B cell (primary cell): ENCODE data around the gene POLR1C.

ENCODE experiments used
- EZH2 ChIP-seq: IDR thresholded peaks from 2 replicates; pipeline ENCODE4 v1.6.1; 2012; ENCODE audit warnings: borderline replicate concordance, low read depth, mild to moderate bottlenecking, moderate library complexity, low read length; ENCODE audit not compliant: insufficient read depth, poor library complexity, severe bottlenecking
- TF ChIP-seq, protein P1 (sequence below): fragments of 200-600 bp; IDR thresholded peaks from one replicate; pipeline ENCODE4 v1.8.0; 2022; ENCODE audit warnings: antibody characterized with exemption, mild to moderate bottlenecking

DNA sequence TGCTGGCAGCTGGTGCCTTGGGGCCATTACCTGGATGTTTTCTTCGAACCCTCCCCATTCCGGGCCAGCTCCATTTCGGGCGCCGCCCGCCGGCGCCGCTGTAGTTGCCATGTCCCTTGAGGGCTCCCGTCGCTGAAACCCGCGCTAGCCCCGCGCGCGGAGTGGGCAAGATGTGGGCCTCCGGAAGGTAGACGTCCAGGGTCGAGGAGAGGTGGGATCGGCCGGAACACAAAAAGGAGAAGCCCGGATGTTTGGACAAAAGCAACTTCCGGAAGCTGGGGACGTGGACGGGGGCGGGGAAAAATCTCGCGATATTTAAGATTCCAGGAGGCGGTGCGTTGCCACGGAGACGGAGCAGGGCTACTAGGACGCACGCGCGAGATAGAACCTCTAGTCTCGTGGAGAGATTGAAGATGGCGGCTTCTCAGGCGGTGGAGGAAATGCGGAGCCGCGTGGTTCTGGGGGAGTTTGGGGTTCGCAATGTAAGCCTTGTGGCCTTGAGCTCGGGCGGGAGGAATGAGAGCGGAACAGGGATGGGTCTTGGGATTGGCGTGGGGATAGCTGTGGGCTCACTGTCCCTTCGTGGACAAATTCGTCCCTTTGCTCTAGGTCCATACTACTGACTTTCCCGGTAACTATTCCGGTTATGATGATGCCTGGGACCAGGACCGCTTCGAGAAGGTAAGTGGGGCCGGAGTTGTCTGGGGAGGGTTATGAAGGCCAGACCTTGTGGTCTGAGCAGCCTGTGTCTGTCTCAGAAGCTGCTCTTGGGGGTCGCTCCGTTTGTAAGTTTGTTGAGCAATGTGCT is at the start of gene POLR1C, which contains the start of gene YIPF3:
- TF ChIP-seq, protein P1, sequence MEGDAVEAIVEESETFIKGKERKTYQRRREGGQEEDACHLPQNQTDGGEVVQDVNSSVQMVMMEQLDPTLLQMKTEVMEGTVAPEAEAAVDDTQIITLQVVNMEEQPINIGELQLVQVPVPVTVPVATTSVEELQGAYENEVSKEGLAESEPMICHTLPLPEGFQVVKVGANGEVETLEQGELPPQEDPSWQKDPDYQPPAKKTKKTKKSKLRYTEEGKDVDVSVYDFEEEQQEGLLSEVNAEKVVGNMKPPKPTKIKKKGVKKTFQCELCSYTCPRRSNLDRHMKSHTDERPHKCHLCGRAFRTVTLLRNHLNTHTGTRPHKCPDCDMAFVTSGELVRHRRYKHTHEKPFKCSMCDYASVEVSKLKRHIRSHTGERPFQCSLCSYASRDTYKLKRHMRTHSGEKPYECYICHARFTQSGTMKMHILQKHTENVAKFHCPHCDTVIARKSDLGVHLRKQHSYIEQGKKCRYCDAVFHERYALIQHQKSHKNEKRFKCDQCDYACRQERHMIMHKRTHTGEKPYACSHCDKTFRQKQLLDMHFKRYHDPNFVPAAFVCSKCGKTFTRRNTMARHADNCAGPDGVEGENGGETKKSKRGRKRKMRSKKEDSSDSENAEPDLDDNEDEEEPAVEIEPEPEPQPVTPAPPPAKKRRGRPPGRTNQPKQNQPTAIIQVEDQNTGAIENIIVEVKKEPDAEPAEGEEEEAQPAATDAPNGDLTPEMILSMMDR, result no peak
- no peak for TF ChIP-seq EZH2
